Activated T-helper 1 cell treated with anti-CD3 and anti-CD28 coated beads, Interleukin-12 subunit alpha, Interleukin-12 subunit beta, Interleukin-2, Interleukin-4 antibody, amounts not matched to agents 30 ng/mL and 10 ng/mL and 1 ng/mL, durations not matched to agents 14 hours and 24 hours and 36 hours (primary cell): Measurements from ENCODE around the gene PRPS1. TPM values are rescaled to one million over a fixed set of nuclear protein-coding genes. Genes with fewer than 3 reads are reported as not detected.
A peak's percentile ranks its signal among the peaks of the same experiment; 100 is the strongest.
"Not testable (repeated sequence)": the region's sequence is repeated elsewhere in the genome, so short reads cannot be mapped to it uniquely, and the experiment has no call there.

Experiments
- DNase-seq: peaks from one replicate; pipeline ENCODE4 v3.0.0; 2021; ENCODE audit warnings: low spot score
- H3K27ac Mint-ChIP-seq: one replicate; pipeline ENCODE4 v1.8.0; 2021; ENCODE audit warnings: mild to moderate bottlenecking, mixed read lengths
- H3K27me3 Mint-ChIP-seq: one replicate; pipeline ENCODE4 v1.8.0; 2022; ENCODE audit warnings: mild to moderate bottlenecking, moderate library complexity, mixed read lengths; ENCODE audit not compliant: insufficient read depth
- H3K36me3 Mint-ChIP-seq: one replicate; pipeline ENCODE4 v1.8.0; 2021; ENCODE audit warnings: low read depth, mixed read lengths
- H3K4me1 Mint-ChIP-seq: one replicate; pipeline ENCODE4 v1.8.0; 2021; ENCODE audit warnings: low read depth, mixed read lengths
- H3K4me3 Mint-ChIP-seq: one replicate; pipeline ENCODE4 v1.8.0; 2021; ENCODE audit warnings: mild to moderate bottlenecking, moderate library complexity, mixed read lengths
- H3K9me3 Mint-ChIP-seq: one replicate; pipeline ENCODE4 v1.8.0; 2021; ENCODE audit warnings: mixed read lengths
- intact Hi-C: fragments of 100-400 bp; cut with micrococcal nuclease; formaldehyde crosslinking; loops from one replicate; pipeline ENCODE4 v1.15.1; 2024
- total RNA-seq: library from RNA; stranded (reverse); gene quantifications from 2 replicates; pipeline ENCODE4 v1.2.3, GENCODE V29; 2022

The PRPS1 gene
- total RNA-seq, 1 donor from 2014 or later = 97.9 TPM

DNA sequence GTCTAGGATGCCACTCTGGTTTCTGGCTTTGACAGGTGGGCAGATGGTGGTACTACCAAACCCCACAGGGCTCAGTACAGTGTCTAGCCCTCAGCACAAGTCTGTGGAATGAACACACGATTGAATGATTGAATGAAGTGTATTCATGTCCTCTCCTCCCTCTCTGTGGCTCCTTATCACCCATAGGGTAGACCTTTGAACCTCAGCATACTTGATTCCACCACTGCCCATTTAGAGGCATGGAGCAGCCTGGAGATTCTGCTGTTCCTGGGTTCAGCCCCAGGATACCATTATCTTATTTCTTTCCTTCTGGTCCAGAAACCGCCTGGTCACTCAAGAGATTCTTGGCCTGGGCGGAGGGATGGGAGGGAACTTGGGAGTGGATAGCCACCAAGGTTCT is 53.9 kb downstream of the PRPS1 start:
- intact Hi-C loops = no loop called here
- no peaks in the 10 kb centered on the region for H3K9me3 Mint-ChIP-seq
- H3K4me3 Mint-ChIP-seq = no peak overlapping the region
- no peaks in the 10 kb centered on the region for H3K36me3 Mint-ChIP-seq
- peaks cover 58% of the 10 kb centered on the region for H3K4me1 Mint-ChIP-seq
- no peaks in the 10 kb centered on the region for H3K27me3 Mint-ChIP-seq
- no peak for DNase-seq
- H3K27ac Mint-ChIP-seq = peak overlapping the region; percentile 12

DNA sequence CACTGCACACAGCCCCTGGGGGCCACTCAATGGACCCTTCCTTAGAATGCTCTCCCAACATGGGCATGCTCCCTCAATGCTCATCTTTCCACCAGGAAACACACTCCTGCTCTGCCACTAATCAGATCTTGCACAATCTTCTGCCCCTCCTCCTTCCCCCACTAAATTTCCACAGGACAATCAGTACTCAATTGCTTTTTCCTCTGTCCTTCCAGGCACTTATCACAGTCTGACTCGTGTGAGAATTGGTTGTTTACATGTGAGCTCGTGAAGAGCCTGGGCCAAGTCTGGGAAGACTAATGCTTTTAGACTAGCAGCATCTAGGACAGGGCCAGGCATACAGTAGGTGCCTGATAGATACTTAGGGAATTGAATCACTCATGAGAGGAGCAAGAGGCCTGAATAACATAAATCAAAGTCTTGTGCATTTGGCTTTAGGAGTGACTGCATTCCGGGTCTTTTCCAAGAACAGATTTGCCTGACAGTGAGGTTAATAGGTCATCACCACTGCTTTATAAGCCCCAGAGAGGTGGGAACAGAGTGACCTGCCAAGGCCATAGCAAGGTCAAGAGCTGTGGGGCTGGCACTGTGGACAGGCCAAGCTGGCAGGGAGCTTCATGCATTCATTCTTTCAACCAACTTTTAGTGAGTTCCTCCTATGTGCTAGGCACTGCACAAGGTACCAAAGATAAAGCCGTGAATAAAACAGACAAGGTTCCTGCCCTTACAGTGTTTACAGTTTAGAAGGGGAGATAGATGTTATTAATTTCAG is 55.0 kb downstream of the PRPS1 start:
- H3K36me3 Mint-ChIP-seq = no peaks in the 10 kb centered on the region
- H3K9me3 Mint-ChIP-seq = no peaks in the 10 kb centered on the region
- no peak overlapping the region for H3K4me3 Mint-ChIP-seq
- peaks cover 51% of the 10 kb centered on the region for H3K4me1 Mint-ChIP-seq
- no peak overlapping the region for H3K27ac Mint-ChIP-seq
- H3K27me3 Mint-ChIP-seq = no peaks in the 10 kb centered on the region
- intact Hi-C loops = no loop called here
- no peak for DNase-seq

DNA sequence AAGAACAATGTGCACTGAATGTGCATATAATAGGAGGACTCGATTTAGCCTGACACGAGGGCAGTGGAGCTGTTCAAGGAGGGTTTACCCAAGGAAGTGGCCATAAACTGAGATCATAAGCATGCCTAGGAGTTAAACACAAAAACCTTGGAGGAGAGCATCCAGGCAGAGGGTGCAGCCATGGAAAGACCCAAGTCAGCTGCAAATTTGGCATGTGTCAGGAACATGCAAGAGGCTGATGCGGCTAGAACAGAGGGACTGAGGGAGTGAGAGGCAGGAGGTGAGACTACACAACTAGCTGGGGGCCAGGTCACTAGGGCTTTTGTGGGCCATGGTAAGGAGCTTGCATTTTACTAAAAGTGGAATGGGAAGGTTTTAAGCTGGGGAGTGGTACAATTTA is 55.6 kb downstream of the PRPS1 start:
- intact Hi-C loops = no loop called here
- H3K4me3 Mint-ChIP-seq = peak overlapping the region; percentile 12
- H3K27me3 Mint-ChIP-seq = peaks cover under 1% of the 10 kb centered on the region
- H3K4me1 Mint-ChIP-seq = peaks cover 45% of the 10 kb centered on the region
- H3K27ac Mint-ChIP-seq = peak overlapping the region; percentile 29
- no peaks in the 10 kb centered on the region for H3K36me3 Mint-ChIP-seq
- H3K9me3 Mint-ChIP-seq = no peaks in the 10 kb centered on the region
- DNase-seq = no peak

DNA sequence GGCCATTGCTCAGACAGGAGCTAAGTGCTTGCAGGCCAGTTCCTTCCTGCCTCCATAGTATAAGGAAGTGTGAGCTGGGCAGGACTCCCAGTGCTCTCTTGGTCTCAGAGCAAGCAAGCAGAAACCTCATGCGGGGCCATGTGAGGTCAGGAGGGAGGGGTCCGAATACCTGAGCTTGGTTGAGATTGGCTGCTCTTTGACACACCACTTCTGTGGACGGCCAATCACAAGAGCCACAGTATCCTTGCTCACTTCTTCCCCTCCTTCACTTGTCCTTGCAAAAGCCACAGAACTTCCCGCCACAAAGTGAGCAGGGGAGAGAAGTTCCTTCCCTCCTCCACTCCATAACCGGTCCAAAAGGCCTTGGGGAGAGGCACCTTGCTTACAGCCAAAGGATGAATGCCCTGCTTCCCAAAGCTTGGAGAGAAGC is 56.7 kb downstream of the PRPS1 start:
- peaks cover 34% of the 10 kb centered on the region for H3K4me1 Mint-ChIP-seq
- DNase-seq = peak; percentile 3
- intact Hi-C loops = no loop called here
- no peaks in the 10 kb centered on the region for H3K36me3 Mint-ChIP-seq
- no peak overlapping the region for H3K4me3 Mint-ChIP-seq
- no peaks in the 10 kb centered on the region for H3K9me3 Mint-ChIP-seq
- H3K27me3 Mint-ChIP-seq = peaks cover 5% of the 10 kb centered on the region
- no peak overlapping the region for H3K27ac Mint-ChIP-seq

DNA sequence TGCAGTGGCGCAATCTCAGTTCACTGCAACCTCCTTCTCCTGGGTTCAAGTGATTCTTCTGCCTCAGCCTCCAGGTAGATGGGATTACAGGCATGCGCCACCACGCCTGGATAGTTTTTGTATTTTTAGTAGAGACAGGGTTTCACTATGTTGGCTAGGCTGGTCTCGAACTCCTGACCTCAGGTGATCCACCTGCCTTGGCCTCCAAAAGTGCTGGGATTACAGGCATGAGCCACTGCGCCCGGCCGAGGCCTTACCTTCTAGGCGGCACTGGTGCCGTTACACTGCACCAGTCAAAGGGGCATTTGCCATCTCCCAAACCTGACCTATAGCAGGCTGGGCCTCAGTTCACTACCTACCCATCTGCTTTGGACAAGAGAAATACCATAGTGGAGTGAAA is 57.3 kb downstream of the PRPS1 start:
- H3K4me3 Mint-ChIP-seq, H3K36me3 Mint-ChIP-seq, H3K27me3 Mint-ChIP-seq, H3K9me3 Mint-ChIP-seq, H3K27ac Mint-ChIP-seq, intact Hi-C loops, DNase-seq: not testable (repeated sequence)
- peaks cover 29% of the 10 kb centered on the region for H3K4me1 Mint-ChIP-seq

DNA sequence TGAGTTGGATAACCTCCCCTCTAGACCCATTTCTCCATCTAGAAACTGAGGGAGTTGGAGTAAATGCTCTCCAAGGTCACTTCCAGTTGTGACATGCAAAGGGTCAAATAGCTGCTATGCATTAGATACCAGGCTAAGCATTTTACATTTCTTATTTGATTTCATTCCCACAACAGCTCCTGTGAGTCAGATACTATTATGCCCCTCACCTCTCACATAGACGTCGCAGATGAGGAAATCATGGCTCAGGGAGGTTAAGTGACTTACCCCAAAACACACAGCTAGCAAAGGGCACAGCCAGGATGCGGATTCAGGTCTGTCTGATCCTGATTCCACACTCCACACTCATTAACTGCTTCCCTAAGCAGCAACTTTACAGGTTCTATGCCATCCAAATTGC is 57.7 kb downstream of the PRPS1 start:
- no peak overlapping the region for H3K27ac Mint-ChIP-seq
- H3K9me3 Mint-ChIP-seq = no peaks in the 10 kb centered on the region
- H3K4me1 Mint-ChIP-seq = peaks cover 26% of the 10 kb centered on the region
- DNase-seq = no peak
- no peak overlapping the region for H3K4me3 Mint-ChIP-seq
- intact Hi-C loops = no loop called here
- H3K36me3 Mint-ChIP-seq = no peaks in the 10 kb centered on the region
- peaks cover 5% of the 10 kb centered on the region for H3K27me3 Mint-ChIP-seq

DNA sequence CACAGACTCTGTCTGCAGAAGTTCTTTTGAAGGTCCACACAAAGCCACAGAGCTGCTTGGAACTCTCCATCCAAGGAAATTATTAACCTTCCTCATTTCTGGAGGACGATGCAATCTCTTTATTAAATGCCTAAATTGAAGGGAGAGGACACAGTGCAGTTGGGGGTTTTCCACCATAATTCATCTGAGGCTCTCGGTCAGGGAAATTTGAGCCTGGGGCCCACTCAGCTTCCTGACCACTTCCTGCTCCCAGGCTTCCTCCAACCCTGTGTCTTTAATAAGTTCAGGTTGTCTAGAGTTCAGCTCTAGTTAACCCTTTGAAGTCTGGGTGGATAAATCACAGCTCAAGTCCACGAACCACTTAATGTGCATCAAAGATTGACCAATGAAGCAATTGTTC is 58.5 kb downstream of the PRPS1 start:
- Mint-ChIP-seq H3K4me3 (no peak overlapping the region), H3K36me3 (no peaks in the 10 kb centered on the region), H3K9me3 (no peaks in the 10 kb centered on the region), H3K27me3 (peaks cover 5% of the 10 kb centered on the region), H3K27ac (no peak overlapping the region), H3K4me1 (peaks cover 26% of the 10 kb centered on the region)
- DNase-seq = no peak
- intact Hi-C loops = no loop called here

DNA sequence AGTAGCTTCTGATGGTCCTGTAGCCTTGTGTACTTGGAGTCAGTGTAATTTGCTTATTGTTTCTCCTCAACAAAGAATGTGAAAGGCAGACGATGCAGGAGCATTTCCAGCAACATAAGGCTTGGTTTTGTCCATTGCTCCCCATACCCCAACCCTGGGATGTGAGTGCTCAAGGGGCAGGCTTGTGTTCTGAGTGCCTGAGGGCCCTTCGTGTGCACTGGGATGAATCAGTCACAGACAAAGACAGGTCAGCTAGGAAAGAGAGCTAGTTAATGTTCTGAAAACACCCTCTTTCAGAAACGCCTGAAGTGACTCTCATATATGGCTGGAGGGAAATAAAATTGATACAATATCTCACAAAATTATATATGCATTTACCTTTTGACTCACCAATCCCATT is 59.1 kb downstream of the PRPS1 start:
- H3K4me3 Mint-ChIP-seq = no peak overlapping the region

DNA sequence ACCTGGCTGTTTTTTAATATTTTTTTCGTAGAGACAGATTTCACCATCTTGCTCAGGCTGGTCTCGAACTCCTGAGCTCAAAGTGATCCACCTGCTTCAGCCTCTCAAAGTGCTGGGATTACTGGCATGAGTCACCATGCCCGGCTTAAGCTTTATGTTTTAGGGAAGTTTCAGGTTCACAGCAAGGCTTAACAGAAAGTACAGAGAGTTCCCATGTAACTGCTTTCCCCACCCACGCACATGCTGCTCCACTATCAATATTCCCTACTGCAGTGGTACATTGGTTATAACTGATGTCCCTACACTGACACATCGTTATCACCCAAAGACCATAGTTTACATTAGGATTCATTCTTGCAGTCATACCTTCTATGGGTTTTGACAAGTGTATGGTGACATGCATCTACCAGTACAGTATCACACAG is 62.7 kb downstream of the PRPS1 start:
- H3K27me3 Mint-ChIP-seq = peaks cover 12% of the 10 kb centered on the region
- peaks cover 5% of the 10 kb centered on the region for H3K4me1 Mint-ChIP-seq
- no peak for DNase-seq
- no peak overlapping the region for H3K4me3 Mint-ChIP-seq
- H3K36me3 Mint-ChIP-seq = no peaks in the 10 kb centered on the region
- intact Hi-C loops = no loop called here
- H3K27ac Mint-ChIP-seq = no peak overlapping the region
- no peaks in the 10 kb centered on the region for H3K9me3 Mint-ChIP-seq

More for the DNA sequence above, 59.1 kb downstream of the PRPS1 start:
- Mint-ChIP-seq H3K36me3 (no peaks in the 10 kb centered on the region), H3K27ac (no peak overlapping the region), H3K27me3 (peaks cover 5% of the 10 kb centered on the region), H3K9me3 (no peaks in the 10 kb centered on the region), H3K4me1 (peaks cover 26% of the 10 kb centered on the region)
- no peak for DNase-seq
- intact Hi-C loops = no loop called here

DNA sequence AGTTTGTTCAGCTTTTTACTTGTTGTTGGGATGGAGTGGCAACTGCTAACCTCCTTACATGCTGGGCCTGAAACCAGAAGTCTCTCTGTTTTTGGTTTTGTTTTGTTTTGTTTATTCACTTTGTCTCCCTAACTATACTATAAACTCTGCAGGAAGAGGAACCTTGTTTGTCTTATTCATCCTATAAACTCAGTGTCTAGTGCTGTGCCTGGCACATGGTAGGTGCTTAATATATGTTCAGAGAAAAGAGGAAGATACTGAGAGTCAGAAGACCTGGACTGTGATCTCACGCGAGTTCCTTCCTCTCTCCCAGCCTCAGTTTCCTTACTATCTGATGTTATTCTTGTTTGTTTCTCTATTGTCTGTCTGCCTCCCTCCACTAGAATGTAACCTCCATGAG is 71.3 kb downstream of the PRPS1 start:
- H3K9me3 Mint-ChIP-seq = no peaks in the 10 kb centered on the region
- H3K4me1 Mint-ChIP-seq = peaks cover 10% of the 10 kb centered on the region
- no peak for DNase-seq
- peaks cover 2% of the 10 kb centered on the region for H3K36me3 Mint-ChIP-seq
- H3K27ac Mint-ChIP-seq = peak overlapping the region; percentile 73
- intact Hi-C loops = no loop called here
- H3K27me3 Mint-ChIP-seq = peaks cover 6% of the 10 kb centered on the region
- no peak overlapping the region for H3K4me3 Mint-ChIP-seq

DNA sequence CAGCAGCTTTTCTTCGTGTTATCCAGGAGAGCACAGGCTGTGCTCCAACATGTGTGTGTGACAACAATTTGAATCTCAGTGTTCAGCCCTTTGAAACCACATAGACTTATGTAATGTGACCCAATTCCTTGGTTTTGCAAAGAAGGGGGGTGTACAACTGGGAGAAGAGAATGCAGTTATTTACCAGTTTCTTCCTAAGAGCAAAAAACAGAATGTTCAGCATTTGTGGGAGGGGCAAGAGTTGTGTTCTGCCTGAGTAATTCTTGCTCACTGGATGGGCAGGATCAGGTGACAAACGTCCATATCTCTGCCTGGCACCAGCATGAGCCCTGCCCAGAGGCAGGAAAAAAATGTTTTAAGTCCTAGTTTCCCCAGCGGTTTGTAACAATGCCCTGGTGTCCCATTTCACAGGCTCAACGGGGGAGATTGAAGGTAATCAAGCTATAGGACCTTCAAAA is 72.0 kb downstream of the PRPS1 start:
- Mint-ChIP-seq H3K27ac (no peak overlapping the region), H3K9me3 (no peaks in the 10 kb centered on the region), H3K36me3 (peaks cover 2% of the 10 kb centered on the region), H3K4me1 (peaks cover 10% of the 10 kb centered on the region), H3K27me3 (peaks cover 5% of the 10 kb centered on the region), H3K4me3 (no peak overlapping the region)
- DNase-seq = no peak
- intact Hi-C loops = no loop called here
